ENCODE results near the gene CMTM5.

- TF ChIP-seq, protein P1, sequence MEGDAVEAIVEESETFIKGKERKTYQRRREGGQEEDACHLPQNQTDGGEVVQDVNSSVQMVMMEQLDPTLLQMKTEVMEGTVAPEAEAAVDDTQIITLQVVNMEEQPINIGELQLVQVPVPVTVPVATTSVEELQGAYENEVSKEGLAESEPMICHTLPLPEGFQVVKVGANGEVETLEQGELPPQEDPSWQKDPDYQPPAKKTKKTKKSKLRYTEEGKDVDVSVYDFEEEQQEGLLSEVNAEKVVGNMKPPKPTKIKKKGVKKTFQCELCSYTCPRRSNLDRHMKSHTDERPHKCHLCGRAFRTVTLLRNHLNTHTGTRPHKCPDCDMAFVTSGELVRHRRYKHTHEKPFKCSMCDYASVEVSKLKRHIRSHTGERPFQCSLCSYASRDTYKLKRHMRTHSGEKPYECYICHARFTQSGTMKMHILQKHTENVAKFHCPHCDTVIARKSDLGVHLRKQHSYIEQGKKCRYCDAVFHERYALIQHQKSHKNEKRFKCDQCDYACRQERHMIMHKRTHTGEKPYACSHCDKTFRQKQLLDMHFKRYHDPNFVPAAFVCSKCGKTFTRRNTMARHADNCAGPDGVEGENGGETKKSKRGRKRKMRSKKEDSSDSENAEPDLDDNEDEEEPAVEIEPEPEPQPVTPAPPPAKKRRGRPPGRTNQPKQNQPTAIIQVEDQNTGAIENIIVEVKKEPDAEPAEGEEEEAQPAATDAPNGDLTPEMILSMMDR (IDR thresholded peaks at IDR 0.05) = no peak
- no peak for TF ChIP-seq POLR2A (IDR thresholded peaks at IDR 0.05)
These were observed 6.6 kb upstream of the CMTM5 start for GRCh38 chr14:23370221-23370620.
